Kidney (tissue), 14 donors: ENCODE measurements around the gene ZMYND19. TPM values are rescaled to one million over a fixed set of nuclear protein-coding genes. Genes with fewer than 3 reads are reported as not detected.
A peak's percentile ranks its signal among the peaks of the same experiment; 100 is the strongest.
"Not testable (repeated sequence)": the region's sequence is repeated elsewhere in the genome, so short reads cannot be mapped to it uniquely, and the experiment has no call there.

Experiments used
- DNase-seq, 5 donors: peaks; one replicate each; pipeline ENCODE4 v3.0.0-alpha.2; 2013 to 2020
- FAIRE-seq: peaks from 2 replicates; lab custom pipeline; 2012; peaks lifted over from hg19 to GRCh38; lab: Jason Lieb, UNC
- H3K27ac ChIP-seq, 2 donors: one replicate each; pipeline ENCODE4 v1.7.0; 2013; ENCODE audit warnings: low read depth in 2 of 2, low read length in 2 of 2, inconsistent platforms in 1 of 2
- H3K27me3 ChIP-seq: one replicate; pipeline ENCODE4 v1.7.1; 2013; ENCODE audit warnings: low read length, inconsistent platforms; ENCODE audit not compliant: control insufficient read depth, insufficient read depth
- H3K36me3 ChIP-seq, 3 donors: one replicate each; pipeline versions ENCODE4 v1.7.0 to v1.7.1; 2013; ENCODE audit warnings: low read length in 3 of 3, control low read depth in 1 of 3, inconsistent platforms in 1 of 3; ENCODE audit not compliant: insufficient read depth in 3 of 3, control insufficient read depth in 2 of 3
- H3K4me1 ChIP-seq, 3 donors: one replicate each; pipeline versions ENCODE4 v1.7.0 to v1.7.1; 2013; ENCODE audit warnings: low read length in 3 of 3, inconsistent platforms in 1 of 3, low read depth in 1 of 3; ENCODE audit not compliant: control insufficient read depth in 2 of 3, insufficient read depth in 2 of 3
- H3K4me3 ChIP-seq, 3 donors: one replicate each; pipeline versions ENCODE4 v1.7.0 to v1.8.1; 2013; ENCODE audit warnings: low read length in 3 of 3, control low read depth in 1 of 3, inconsistent platforms in 1 of 3
- H3K9ac ChIP-seq, 3 donors: one replicate each; pipeline versions ENCODE4 v1.7.0 to v1.7.1; 2013; ENCODE audit warnings: low read length in 3 of 3, control low read depth in 1 of 3, inconsistent platforms in 1 of 3
- H3K9me3 ChIP-seq, 3 donors: one replicate each; pipeline versions ENCODE4 v1.7.0 to v1.7.1; 2013; ENCODE audit warnings: low read length in 3 of 3, control low read depth in 1 of 3, inconsistent platforms in 1 of 3; ENCODE audit not compliant: control insufficient read depth in 2 of 3, insufficient read depth in 1 of 3
- intact Hi-C: fragments of 100-400 bp; cut with DNase I; formaldehyde crosslinking; loops from one replicate; pipeline ENCODE4 v1.11.1; 2022
- polyA plus RNA-seq: library from polyadenylated mRNA; stranded (reverse); fragments of 350-450 nt; fragmentation: Illumina TruSeq; extraction: RNeasy Lipid Tissue Mini Kit (QIAGEN cat#74804); gene quantifications from one replicate; pipeline ENCODE4 v1.2.3, GENCODE V29; 2014; ENCODE audit warnings: low read depth, low replicate concordance; ENCODE audit not compliant: insufficient read depth
- total RNA-seq: library from RNA; stranded (reverse); fragmentation: NEBNext Ultra II Directional; extraction: Animal tissue kit (Norgen Biotek cat#: 25700); gene quantifications from one replicate; pipeline ENCODE4 v1.2.1, GENCODE V29; 2021
- TF ChIP-seq, protein P1 (sequence below): IDR thresholded peaks from 3 replicates; pipeline ENCODE4 v1.5.1; 2012; ENCODE audit warnings: mild to moderate bottlenecking, moderate library complexity, borderline replicate concordance; ENCODE audit not compliant: insufficient read depth; ENCODE audit errors: extremely low read depth
- donor health status: control.
- donor health status: control.
- donor health status: control.
- donor health status: control.
- donor health status: control.
- donor health status: DM: yes; HTN: yes; CAD: no.
- donor health status: Normal renal cell carcinoma (clear cell type).

ZMYND19 gene
- total and polyA plus RNA-seq, 2 donors from 2014 or later: 13.5 to 19.1 TPM

DNA sequence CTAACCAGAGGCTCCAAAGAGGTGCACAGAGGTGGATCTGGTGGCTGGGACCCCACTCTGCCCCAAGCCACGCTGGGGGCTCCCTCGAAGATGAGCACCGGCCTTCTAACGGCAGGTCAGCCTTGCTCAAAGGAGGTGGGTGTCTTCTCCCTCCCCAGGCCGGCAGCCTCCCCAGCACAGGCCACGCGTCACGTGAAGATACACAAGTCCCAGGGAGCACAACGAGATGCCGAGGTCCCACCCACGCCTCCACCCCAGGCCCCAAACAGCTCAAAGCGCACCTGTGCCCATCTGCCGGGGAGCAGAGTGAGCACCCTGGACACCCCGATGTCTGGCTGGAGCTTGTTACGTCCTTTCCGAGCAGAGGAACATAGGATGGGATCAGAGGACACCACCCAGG is 52.3 kb downstream of the ZMYND19 start:
- TF ChIP-seq, protein P1, sequence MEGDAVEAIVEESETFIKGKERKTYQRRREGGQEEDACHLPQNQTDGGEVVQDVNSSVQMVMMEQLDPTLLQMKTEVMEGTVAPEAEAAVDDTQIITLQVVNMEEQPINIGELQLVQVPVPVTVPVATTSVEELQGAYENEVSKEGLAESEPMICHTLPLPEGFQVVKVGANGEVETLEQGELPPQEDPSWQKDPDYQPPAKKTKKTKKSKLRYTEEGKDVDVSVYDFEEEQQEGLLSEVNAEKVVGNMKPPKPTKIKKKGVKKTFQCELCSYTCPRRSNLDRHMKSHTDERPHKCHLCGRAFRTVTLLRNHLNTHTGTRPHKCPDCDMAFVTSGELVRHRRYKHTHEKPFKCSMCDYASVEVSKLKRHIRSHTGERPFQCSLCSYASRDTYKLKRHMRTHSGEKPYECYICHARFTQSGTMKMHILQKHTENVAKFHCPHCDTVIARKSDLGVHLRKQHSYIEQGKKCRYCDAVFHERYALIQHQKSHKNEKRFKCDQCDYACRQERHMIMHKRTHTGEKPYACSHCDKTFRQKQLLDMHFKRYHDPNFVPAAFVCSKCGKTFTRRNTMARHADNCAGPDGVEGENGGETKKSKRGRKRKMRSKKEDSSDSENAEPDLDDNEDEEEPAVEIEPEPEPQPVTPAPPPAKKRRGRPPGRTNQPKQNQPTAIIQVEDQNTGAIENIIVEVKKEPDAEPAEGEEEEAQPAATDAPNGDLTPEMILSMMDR: no peak
- intact Hi-C loops: no loop called here
- DNase-seq (no peak), FAIRE-seq (no peak)
- Histone ChIP-seq H3K27ac (no peak overlapping the region), H3K27me3 (no peaks in the 10 kb centered on the region), H3K4me1 (peaks cover 0 to 6% (median 0%) of the 10 kb centered on the region in 3 donors), H3K9ac (no peak overlapping the region), H3K4me3 (no peak overlapping the region), H3K36me3 (no peaks in the 10 kb centered on the region), H3K9me3 (no peaks in the 10 kb centered on the region)

DNA sequence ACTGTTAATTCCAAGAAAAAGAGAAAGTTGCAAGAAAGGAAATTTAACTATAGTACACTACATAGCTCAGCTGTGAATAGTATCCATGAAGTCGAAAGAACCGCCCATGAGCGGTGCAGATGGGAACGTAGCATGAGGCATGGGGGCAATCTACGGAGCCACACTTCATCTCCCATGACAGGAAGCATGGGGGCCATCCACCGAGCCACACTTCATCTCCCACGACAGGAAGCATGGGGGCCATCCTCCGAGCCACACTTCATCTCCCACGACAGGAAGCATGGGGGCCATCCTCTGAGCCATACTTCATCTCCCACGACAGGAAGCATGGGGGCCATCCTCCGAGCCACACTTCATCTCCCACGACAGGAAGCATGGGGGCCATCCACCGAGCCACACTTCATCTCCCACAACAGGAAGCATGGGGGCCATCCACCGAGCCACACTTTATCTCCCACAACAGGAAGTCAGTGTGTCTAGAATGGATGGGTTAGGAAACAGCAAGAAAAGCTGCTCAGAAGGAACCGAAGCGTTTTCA is 53.6 kb downstream of the ZMYND19 start:
- FAIRE-seq, DNase-seq: not testable (repeated sequence)

DNA sequence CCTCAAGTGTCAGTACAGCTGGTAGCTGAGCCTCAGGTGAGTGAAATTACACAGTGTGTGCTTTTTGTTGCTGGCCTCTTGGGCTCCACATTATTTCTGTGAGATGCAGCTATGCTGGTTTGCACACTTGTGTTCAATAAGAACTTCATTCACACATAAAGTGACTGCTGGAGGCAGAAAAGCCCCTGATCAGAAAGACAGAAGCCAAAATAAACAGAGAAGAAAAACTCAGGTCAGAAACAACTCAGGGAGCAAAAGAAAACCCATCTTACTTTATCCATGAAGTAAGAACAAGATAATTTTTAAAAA is 55.2 kb downstream of the ZMYND19 start:
- intact Hi-C loops: no loop called here
- TF ChIP-seq, protein P1: no peak
- DNase-seq (no peak), FAIRE-seq (no peak)
- peak overlapping the region in 1 of 3 donors; percentile 4 for H3K4me3 ChIP-seq
- H3K27ac ChIP-seq: no peak overlapping the region
- H3K4me1 ChIP-seq: peaks cover 0 to 9% (median 0%) of the 10 kb centered on the region in 3 donors
- no peaks in the 10 kb centered on the region for H3K9me3 ChIP-seq
- H3K9ac ChIP-seq: no peak overlapping the region
- H3K36me3 ChIP-seq: no peaks in the 10 kb centered on the region
- H3K27me3 ChIP-seq: no peaks in the 10 kb centered on the region

More for the DNA sequence above, 53.6 kb downstream of the ZMYND19 start:
- intact Hi-C loops, H3K27ac ChIP-seq, H3K4me1 ChIP-seq, H3K36me3 ChIP-seq, H3K27me3 ChIP-seq, H3K4me3 ChIP-seq, H3K9ac ChIP-seq, H3K9me3 ChIP-seq: not testable (repeated sequence)

DNA sequence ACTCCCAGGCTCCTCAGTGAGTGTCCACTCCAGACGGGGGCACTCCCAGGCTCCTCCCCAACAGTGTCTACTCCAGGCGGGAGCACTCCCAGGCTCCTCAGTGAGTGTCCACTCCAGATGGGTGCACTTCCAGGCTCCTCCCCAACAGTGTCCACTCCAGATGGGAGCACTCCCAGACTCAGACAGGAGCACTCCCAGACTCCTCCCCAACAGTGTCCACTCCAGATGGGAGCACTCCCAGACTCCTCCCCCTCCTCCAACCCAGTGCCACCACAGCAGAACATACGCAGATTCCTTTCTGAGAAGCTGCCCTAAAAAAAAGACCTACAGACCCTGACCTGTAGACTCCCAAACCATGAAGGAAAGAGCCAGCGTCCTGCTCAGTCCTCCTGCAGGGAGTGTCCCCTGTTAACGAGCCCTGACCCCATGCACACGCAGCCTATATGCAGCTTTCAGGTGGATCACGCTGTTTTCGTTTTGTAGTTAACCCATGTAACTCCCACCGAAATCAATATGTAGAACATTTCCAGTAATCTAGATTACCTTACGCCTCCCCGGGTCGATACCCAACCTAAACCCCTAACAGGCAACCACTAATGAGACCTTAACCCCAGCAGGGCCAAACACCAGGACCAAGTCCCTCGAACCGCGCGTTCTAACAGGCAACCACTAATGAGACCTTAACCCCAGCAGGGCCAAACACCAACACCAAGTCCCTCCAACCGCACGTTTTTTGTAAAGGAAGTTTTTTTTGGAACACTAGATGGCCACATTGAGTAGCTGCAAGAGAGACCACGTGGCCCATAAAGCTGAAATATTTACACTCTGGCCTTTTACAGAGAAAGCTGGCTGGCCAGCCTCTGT is 55.8 kb downstream of the ZMYND19 start:
- intact Hi-C loops: no loop called here
- Histone ChIP-seq H3K9ac (no peak overlapping the region), H3K27ac (no peak overlapping the region), H3K27me3 (no peaks in the 10 kb centered on the region), H3K4me1 (peaks cover 0 to 9% (median 0%) of the 10 kb centered on the region in 3 donors), H3K36me3 (no peaks in the 10 kb centered on the region), H3K9me3 (no peaks in the 10 kb centered on the region), H3K4me3 (peak overlapping the region in 1 of 3 donors; percentile 4)
- FAIRE-seq: no peak
- TF ChIP-seq, protein P1: peak; percentile 62
- DNase-seq: peak in 3 of 5 donors; percentile 57 to 89 (median 84)

DNA sequence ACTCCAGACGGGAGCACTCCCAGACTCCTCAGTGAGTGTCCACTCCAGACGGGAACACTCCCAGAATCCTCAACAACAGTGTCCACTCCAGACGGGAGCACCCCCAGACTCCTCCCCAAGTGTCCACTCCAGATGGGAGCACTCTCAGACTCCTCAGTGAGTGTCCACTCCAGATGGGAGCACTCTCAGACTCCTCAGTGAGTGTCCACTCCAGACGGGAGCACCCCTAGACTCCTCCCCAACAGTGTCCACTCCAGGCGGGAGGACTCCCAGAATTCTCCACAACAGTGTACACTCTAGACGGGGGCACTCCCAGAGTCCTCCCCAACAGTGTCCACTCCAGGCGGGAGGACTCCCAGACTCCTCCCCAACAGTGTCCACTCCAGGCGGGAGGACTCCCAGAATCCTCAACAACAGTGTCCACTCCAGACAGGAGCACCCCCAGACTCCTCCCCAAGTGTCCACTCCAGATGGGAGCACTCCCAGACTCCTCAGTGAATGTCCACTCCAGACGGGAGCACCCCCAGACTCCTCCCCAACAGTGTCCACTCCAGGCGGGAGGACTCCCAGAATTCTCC is 57.3 kb downstream of the ZMYND19 start:
- not testable (repeated sequence) for DNase-seq, H3K27me3 ChIP-seq

More for the DNA sequence above, 57.3 kb downstream of the ZMYND19 start:
- H3K9ac ChIP-seq, FAIRE-seq, H3K36me3 ChIP-seq, H3K9me3 ChIP-seq, intact Hi-C loops, H3K27ac ChIP-seq, H3K4me1 ChIP-seq, H3K4me3 ChIP-seq: not testable (repeated sequence)
